ENCODE measurements around the gene TMEM184B.

The TMEM184B gene

GRCh38 chr22:38305471-38306448 is 33.0 kb upstream of the TMEM184B start:
- peak; percentile 56 for DNase-seq

- no peak for DNase-seq
Observed at GRCh38 chr22:38304526-38304925, 31.7 kb upstream of the TMEM184B start.

- DNase-seq, result no peak
Observed at GRCh38 chr22:38303974-38304373, 31.2 kb upstream of the TMEM184B start.

- DNase-seq, result no peak
Observed at GRCh38 chr22:38302906-38303305, 30.1 kb upstream of the TMEM184B start.

GRCh38 chr22:38300946-38301345 is 28.1 kb upstream of the TMEM184B start:
- DNase-seq, result no peak

GRCh38 chr22:38300197-38300945 is 27.6 kb upstream of the TMEM184B start:
- DNase-seq, result no peak

- DNase-seq, result no peak
Observed at GRCh38 chr22:38299770-38300102, 26.9 kb upstream of the TMEM184B start.

GRCh38 chr22:38298312-38299005 is 25.6 kb upstream of the TMEM184B start:
- DNase-seq, result no peak

- no peak for DNase-seq
Observed at GRCh38 chr22:38296372-38296771, 23.6 kb upstream of the TMEM184B start.

GRCh38 chr22:38295863-38296262 is 23.1 kb upstream of the TMEM184B start:
- DNase-seq, result no peak

GRCh38 chr22:38295339-38295738 is 22.5 kb upstream of the TMEM184B start:
- no peak for DNase-seq

- no peak for DNase-seq
Observed at GRCh38 chr22:38294193-38294592, 21.4 kb upstream of the TMEM184B start.

GRCh38 chr22:38292694-38293093 is 19.9 kb upstream of the TMEM184B start:
- DNase-seq, result no peak

- no peak for DNase-seq
Observed at GRCh38 chr22:38291201-38291777, 18.5 kb upstream of the TMEM184B start.

GRCh38 chr22:38290347-38290746 is 17.5 kb upstream of the TMEM184B start:
- no peak for DNase-seq

- DNase-seq, result no peak
Observed at GRCh38 chr22:38289583-38290082, 16.8 kb upstream of the TMEM184B start.

GRCh38 chr22:38286915-38287669 is 14.3 kb upstream of the TMEM184B start:
- no peak for DNase-seq

- DNase-seq, result no peak
Observed at GRCh38 chr22:38285018-38285417, 12.2 kb upstream of the TMEM184B start.

GRCh38 chr22:38284042-38284402 is 11.2 kb upstream of the TMEM184B start:
- no peak for DNase-seq

GRCh38 chr22:38282397-38282796 is 9.6 kb upstream of the TMEM184B start:
- DNase-seq, result no peak

GRCh38 chr22:38276166-38276565 is 3.4 kb upstream of the TMEM184B start:
- no peak for DNase-seq
